ENCODE results near the gene TNNC2.
"Not testable (repeated sequence)": the region's sequence is repeated elsewhere in the genome, so short reads cannot be mapped to it uniquely, and the experiment has no call there.

TNNC2 gene

DNA sequence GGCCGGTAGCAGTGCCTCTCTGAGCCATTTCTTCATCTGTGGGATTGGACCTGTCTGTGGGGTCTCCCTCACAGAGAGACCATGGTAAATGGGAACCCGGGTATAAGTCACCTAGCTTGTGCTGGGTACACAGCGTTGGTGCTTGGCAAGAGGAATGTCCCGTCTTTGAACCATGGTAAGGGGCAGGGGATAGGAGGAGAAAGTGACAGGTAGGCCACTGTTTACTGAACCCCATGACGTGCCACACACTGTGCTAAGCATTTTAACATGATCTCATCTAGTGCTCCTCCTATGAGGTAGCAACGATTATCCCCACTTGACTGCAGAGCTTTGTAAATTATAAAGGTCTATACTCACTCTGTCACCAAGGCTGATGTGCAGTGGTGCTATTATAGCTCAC, 600 bp upstream of the TNNC2 start:
- DNase-seq = no peak
- in situ Hi-C loops (cut with MboI; ENCODE audit: low pct_unique_long_range_greater_than_20kb, low sequenced_read_pairs) = loop anchor here (10.0 kb wide), 1 partner anchor 127 kb away; no protein-coding TSS in a partner anchor

GRCh38 chr20:45826381-45827019, 612 bp downstream of the TNNC2 start:
- no peak for DNase-seq
- in situ Hi-C loops (cut with MboI; ENCODE audit: low pct_unique_long_range_greater_than_20kb, low sequenced_read_pairs) = loop anchor here (10.0 kb wide), 1 partner anchor 128 kb away; no protein-coding TSS in a partner anchor

GRCh38 chr20:45823949-45824835, 2.9 kb downstream of the TNNC2 start:
- in situ Hi-C loops (cut with MboI; ENCODE audit: low pct_unique_long_range_greater_than_20kb, low sequenced_read_pairs) = loop anchor here (10.0 kb wide), 1 partner anchor 131 kb away; no protein-coding TSS in a partner anchor
- DNase-seq = peak; percentile 30

GRCh38 chr20:45822857-45823256, 4.3 kb downstream of the TNNC2 start:
- in situ Hi-C loops (cut with MboI; ENCODE audit: low pct_unique_long_range_greater_than_20kb, low sequenced_read_pairs) = loop anchor here (10.0 kb wide), 1 partner anchor 132 kb away; no protein-coding TSS in a partner anchor

GRCh38 chr20:45821947-45822346, 5.2 kb downstream of the TNNC2 start:
- in situ Hi-C loops (cut with MboI; ENCODE audit: low pct_unique_long_range_greater_than_20kb, low sequenced_read_pairs) = loop anchor here (10.0 kb wide), 1 partner anchor 133 kb away; no protein-coding TSS in a partner anchor
- DNase-seq = no peak

More at GRCh38 chr20:45822857-45823256, 4.3 kb downstream of the TNNC2 start:
- no peak for DNase-seq

DNA sequence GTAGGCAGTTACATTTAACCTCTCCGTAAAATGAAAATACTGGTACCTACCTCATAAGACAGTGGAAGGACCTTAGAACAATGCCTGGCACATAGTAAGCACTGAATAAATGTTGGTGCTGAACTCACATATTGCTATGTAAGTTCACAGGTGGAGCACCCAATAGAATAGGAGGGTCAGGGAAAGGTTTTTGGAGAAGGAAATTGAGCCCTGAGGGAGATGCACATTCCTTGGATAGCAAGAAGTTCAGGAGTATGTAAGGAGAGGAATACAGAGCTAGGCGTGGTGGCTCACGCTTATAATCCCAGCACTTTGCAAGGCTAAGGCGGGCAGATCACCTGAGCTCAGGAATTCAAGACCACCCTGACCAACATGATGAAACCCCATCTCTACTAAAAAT, 7.6 kb downstream of the TNNC2 start:
- in situ Hi-C loops (cut with MboI; ENCODE audit: low pct_unique_long_range_greater_than_20kb, low sequenced_read_pairs) = no loop called here
- DNase-seq = no peak

GRCh38 chr20:45818239-45818638, 8.9 kb downstream of the TNNC2 start:
- in situ Hi-C loops (cut with MboI; ENCODE audit: low pct_unique_long_range_greater_than_20kb, low sequenced_read_pairs) = no loop called here
- no peak for DNase-seq

- DNase-seq = no peak
- in situ Hi-C loops (cut with MboI; ENCODE audit: low pct_unique_long_range_greater_than_20kb, low sequenced_read_pairs) = no loop called here
These were observed 9.5 kb downstream of the TNNC2 start for GRCh38 chr20:45817376-45818194.

GRCh38 chr20:45816951-45817350, 10.2 kb downstream of the TNNC2 start:
- DNase-seq = no peak
- in situ Hi-C loops (cut with MboI; ENCODE audit: low pct_unique_long_range_greater_than_20kb, low sequenced_read_pairs) = no loop called here

DNA sequence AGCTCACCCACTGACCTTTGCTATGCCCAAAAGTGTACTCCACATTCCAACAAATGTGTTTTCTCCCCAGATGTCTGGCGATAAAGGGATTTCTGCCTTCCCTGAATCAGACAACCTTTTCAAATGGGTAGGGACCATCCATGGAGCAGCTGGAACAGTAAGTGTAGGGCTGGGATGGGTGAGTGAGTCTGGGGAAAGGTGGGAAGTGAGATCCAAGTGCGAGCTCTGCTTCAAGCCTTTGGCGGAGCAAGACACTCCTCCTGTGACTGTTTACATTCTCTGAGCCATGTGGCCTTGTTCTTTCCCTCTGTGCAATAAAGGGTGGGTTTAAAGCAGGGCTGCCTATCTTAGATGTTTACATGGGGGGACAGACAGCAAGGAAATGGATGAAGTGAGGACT, 12.8 kb downstream of the TNNC2 start:
- DNase-seq = no peak
- in situ Hi-C loops (cut with MboI; ENCODE audit: low pct_unique_long_range_greater_than_20kb, low sequenced_read_pairs) = no loop called here

GRCh38 chr20:45813489-45813888, 13.6 kb downstream of the TNNC2 start:
- in situ Hi-C loops (cut with MboI; ENCODE audit: low pct_unique_long_range_greater_than_20kb, low sequenced_read_pairs) = no loop called here
- no peak for DNase-seq

DNA sequence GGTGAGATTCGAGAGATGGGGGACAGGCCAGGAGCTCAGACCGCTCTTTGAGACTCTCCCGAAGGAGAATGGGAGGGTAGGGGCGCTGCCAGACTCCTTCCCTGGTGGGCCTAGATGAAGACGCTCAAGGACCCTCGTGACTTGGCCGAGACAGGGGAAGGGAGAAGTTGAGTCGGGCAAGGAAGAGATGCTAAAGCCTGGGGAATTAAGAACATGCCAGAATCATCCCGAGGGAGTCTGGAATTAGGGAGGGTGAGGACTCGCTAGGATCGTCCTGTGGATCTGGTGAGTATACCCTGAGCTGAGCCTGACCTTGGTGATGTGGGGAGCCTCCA, 14.1 kb downstream of the TNNC2 start:
- DNase-seq = no peak
- in situ Hi-C loops (cut with MboI; ENCODE audit: low pct_unique_long_range_greater_than_20kb, low sequenced_read_pairs) = no loop called here

DNA sequence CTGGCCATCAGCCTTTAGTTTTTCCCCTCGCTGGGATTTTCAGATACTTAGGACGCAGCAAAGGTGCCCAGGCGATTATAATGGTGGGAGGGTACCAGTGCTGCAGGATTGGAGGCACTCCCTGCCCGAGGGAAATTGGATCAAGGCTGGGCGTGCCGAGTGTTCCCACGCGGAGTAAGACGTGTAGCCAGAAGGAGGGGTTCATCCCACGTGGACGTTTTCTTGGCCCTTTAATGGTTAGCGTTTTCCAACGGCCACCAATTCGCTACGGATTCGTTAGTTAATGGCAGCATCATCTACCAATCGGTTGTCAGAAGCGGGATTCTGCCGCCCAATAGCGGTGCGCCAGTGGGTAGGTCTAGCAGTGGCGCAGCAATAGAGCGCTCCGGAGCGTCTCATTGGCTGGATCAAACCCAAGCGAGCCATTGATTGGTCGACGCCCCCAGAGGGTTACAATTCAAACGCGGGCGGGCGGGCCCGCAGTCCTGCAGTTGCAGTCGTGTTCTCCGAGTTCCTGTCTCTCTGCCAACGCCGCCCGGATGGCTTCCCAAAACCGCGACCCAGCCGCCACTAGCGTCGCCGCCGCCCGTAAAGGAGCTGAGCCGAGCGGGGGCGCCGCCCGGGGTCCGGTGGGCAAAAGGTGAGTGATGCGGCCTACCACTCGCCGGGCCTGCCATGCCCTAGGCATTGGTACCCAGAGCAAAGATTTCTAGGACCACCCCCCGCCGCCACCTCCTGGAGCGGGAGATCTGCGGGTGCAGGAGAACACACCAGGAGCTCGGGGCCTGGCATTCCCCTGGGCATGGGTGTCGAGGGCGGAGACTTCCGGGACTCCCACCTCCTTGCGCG, 14.7 kb downstream of the TNNC2 start, which contains the start of gene UBE2C:
Gene UBE2C (plus strand): TSS at position 488 of the 849 bp plus-strand sequence. CDS start 52 bp downstream, at position 540.
- DNase-seq = no peak
- in situ Hi-C loops (cut with MboI; ENCODE audit: low pct_unique_long_range_greater_than_20kb, low sequenced_read_pairs) = no loop called here

GRCh38 chr20:45810191-45810970, 16.7 kb downstream of the TNNC2 start:
- in situ Hi-C loops (cut with MboI; ENCODE audit: low pct_unique_long_range_greater_than_20kb, low sequenced_read_pairs) = no loop called here
- peak; percentile 41 for DNase-seq

GRCh38 chr20:45801851-45802250, 25.3 kb downstream of the TNNC2 start:
- in situ Hi-C loops (cut with MboI; ENCODE audit: low pct_unique_long_range_greater_than_20kb, low sequenced_read_pairs) = no loop called here
- no peak for DNase-seq

GRCh38 chr20:45798935-45799642, 28.0 kb downstream of the TNNC2 start:
- in situ Hi-C loops (cut with MboI; ENCODE audit: low pct_unique_long_range_greater_than_20kb, low sequenced_read_pairs) = no loop called here
- peak; percentile 76 for DNase-seq

DNA sequence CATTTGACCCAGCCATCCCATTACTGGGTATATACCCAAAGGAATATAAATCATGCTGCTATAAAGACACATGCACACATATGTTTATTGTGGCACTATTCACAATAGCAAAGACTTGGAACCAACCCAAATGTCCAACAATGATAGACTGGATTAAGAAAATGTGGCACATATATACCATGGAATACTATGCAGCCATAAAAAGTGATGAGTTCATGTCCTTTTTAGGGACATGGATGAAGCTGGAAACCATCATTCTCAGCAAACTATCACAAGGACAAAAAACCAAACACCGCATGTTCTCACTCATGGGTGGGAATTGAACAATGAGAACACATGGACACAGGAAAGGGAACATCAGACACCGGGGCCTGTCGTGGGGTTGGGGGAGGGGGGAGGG, 29.2 kb downstream of the TNNC2 start:
- DNase-seq; in situ Hi-C loops (cut with MboI; ENCODE audit: low pct_unique_long_range_greater_than_20kb, low sequenced_read_pairs): not testable (repeated sequence)
